GM12875 (cell line): ENCODE measurements around the gene CNNM3.
A peak's percentile ranks its signal among the peaks of the same experiment; 100 is the strongest.

ENCODE experiments used
- H3K4me3 ChIP-seq: one replicate; pipeline ENCODE4 v1.5.1; 2011; ENCODE audit warnings: low read depth, low read length, control low read depth
- CTCF ChIP-seq: IDR thresholded peaks from 2 replicates; pipeline ENCODE4 v1.5.1; 2011; ENCODE audit warnings: low read depth, mild to moderate bottlenecking, control low read depth, inconsistent platforms, low read length, moderate library complexity, borderline replicate concordance; ENCODE audit not compliant: insufficient read depth

Gene CNNM3

GRCh38 chr2:96811917-96812316 is 4.2 kb upstream of the CNNM3 start:
- no peak overlapping the region for H3K4me3 ChIP-seq
- TF ChIP-seq CTCF = no peak

GRCh38 chr2:96813656-96814055 is 2.4 kb upstream of the CNNM3 start:
- H3K4me3 ChIP-seq = no peak overlapping the region
- no peak for TF ChIP-seq CTCF

GRCh38 chr2:96815326-96816126 is 542 bp upstream of the CNNM3 start:
- peak overlapping the region; percentile 76 for H3K4me3 ChIP-seq
- no peak for TF ChIP-seq CTCF

- no peak for TF ChIP-seq CTCF
These were observed 1.0 kb downstream of the CNNM3 start for GRCh38 chr2:96816836-96817702.

GRCh38 chr2:96817882-96818281 is 1.8 kb downstream of the CNNM3 start:
- no peak overlapping the region for H3K4me3 ChIP-seq
- TF ChIP-seq CTCF = no peak

More at GRCh38 chr2:96816836-96817702, 1.0 kb downstream of the CNNM3 start:
- H3K4me3 ChIP-seq = peak overlapping the region; percentile 76

- TF ChIP-seq CTCF = no peak
- H3K4me3 ChIP-seq = no peak overlapping the region
These were observed 3.2 kb downstream of the CNNM3 start for GRCh38 chr2:96819128-96819875.
